Peyer's patch (tissue), 4 donors: ENCODE results near the gene CMPK2. TPM values are rescaled to one million over a fixed set of nuclear protein-coding genes. Genes with fewer than 3 reads are reported as not detected.

Experiments used
- DNase-seq, 3 donors: peaks; one replicate each; pipeline ENCODE4 v3.0.0-alpha.2; 2017 to 2019
- H3K27ac ChIP-seq, 4 donors: fragments of 200-600 bp; sonication (generic); one replicate each; pipeline ENCODE4 v1.5.1; 2016 to 2019
- H3K27me3 ChIP-seq, 2 donors: fragments of 200-600 bp; sonication (generic); one replicate each; pipeline ENCODE4 v1.5.1; 2019
- H3K36me3 ChIP-seq, 3 donors: fragments of 200-600 bp; sonication (generic); one replicate each; pipeline ENCODE4 v1.5.1; 2016 to 2019
- H3K4me1 ChIP-seq, 4 donors: fragments of 200-600 bp; sonication (generic); one replicate each; pipeline ENCODE4 v1.5.1; 2016 to 2019
- H3K4me3 ChIP-seq, 4 donors: fragments of 200-600 bp; sonication (generic); 1 replicate in 3 of 4; 2 replicates in 1 of 4; pipeline ENCODE4 v1.5.1; 2016 to 2019; ENCODE audit warnings: mild to moderate bottlenecking in 1 of 4
- H3K9me3 ChIP-seq, 4 donors: fragments of 200-600 bp; sonication (generic); one replicate each; pipeline ENCODE4 v1.5.1; 2016 to 2019; ENCODE audit warnings: mild to moderate bottlenecking in 1 of 4
- POLR2A ChIP-seq, 2 donors: fragments of 450-650 bp; IDR thresholded peaks; one replicate each; pipeline ENCODE4 v1.5.1; 2017; ENCODE audit warnings: antibody characterized with exemption in 2 of 2, mild to moderate bottlenecking in 2 of 2, moderate library complexity in 2 of 2
- total RNA-seq, 4 donors: library from RNA; depleted of rRNA; stranded (reverse); fragments of >200 nt; gene quantifications; one replicate each; pipeline ENCODE4 v1.1.0, GENCODE V29; 2016
- TF ChIP-seq, protein P1 (sequence below), 6 experiments: fragments of 450-650 bp in 4 of 6; fragments of 200-600 bp in 2 of 6; sonication (generic) in 1 of 6; IDR thresholded peaks; one replicate each; pipeline ENCODE4 v1.5.1; 2017 to 2019; ENCODE audit warnings: antibody characterized with exemption in 6 of 6, mild to moderate bottlenecking in 3 of 6, moderate library complexity in 1 of 6

Gene CMPK2
- total RNA-seq, 4 donors from 2014 or later: 7.4 to 13.2 (median 11.4) TPM

- Histone ChIP-seq H3K36me3 (no peaks in the 10 kb centered on the region), H3K27ac (no peak overlapping the region), H3K27me3 (no peaks in the 10 kb centered on the region), H3K9me3 (peaks cover 0 to 46% (median 23%) of the 10 kb centered on the region in 4 donors), H3K4me3 (no peak overlapping the region), H3K4me1 (no peaks in the 10 kb centered on the region)
- DNase-seq: no peak
- TF ChIP-seq, protein P1, sequence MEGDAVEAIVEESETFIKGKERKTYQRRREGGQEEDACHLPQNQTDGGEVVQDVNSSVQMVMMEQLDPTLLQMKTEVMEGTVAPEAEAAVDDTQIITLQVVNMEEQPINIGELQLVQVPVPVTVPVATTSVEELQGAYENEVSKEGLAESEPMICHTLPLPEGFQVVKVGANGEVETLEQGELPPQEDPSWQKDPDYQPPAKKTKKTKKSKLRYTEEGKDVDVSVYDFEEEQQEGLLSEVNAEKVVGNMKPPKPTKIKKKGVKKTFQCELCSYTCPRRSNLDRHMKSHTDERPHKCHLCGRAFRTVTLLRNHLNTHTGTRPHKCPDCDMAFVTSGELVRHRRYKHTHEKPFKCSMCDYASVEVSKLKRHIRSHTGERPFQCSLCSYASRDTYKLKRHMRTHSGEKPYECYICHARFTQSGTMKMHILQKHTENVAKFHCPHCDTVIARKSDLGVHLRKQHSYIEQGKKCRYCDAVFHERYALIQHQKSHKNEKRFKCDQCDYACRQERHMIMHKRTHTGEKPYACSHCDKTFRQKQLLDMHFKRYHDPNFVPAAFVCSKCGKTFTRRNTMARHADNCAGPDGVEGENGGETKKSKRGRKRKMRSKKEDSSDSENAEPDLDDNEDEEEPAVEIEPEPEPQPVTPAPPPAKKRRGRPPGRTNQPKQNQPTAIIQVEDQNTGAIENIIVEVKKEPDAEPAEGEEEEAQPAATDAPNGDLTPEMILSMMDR (IDR thresholded peaks at IDR 0.05): no peak
- TF ChIP-seq POLR2A (IDR thresholded peaks at IDR 0.05): no peak
These were observed 24.0 kb downstream of the CMPK2 start for GRCh38 chr2:6841537-6842287.

- Histone ChIP-seq H3K4me3 (no peak overlapping the region), H3K9me3 (peaks cover 0 to 17% (median 4%) of the 10 kb centered on the region in 4 donors), H3K27me3 (no peaks in the 10 kb centered on the region), H3K27ac (no peak overlapping the region), H3K36me3 (no peaks in the 10 kb centered on the region), H3K4me1 (no peaks in the 10 kb centered on the region)
- no peak for DNase-seq
- no peak for TF ChIP-seq POLR2A (IDR thresholded peaks at IDR 0.05)
- TF ChIP-seq, protein P1 (IDR thresholded peaks at IDR 0.05): no peak
These were observed 26.9 kb downstream of the CMPK2 start for GRCh38 chr2:6838673-6839319.

DNA sequence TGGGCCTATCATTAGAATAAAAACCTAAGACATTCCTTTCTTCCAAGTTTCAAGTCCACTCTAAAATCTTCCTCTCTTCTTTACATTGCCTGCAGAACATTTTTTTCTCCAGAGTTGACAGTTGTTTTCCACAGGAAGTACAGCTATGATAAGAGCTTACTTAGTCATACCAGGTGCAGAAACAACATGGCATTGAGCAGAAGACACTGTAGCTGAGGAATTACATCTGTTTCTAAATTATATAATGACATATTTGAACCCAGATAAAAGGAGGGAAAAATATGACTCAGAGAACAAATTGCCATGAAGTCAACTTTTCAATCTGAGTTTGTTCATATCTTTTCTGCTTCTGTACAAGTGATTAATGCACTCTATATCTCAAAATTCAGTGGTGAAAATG is 30.2 kb downstream of the CMPK2 start:
- no peak for DNase-seq
- no peak overlapping the region for H3K4me3 ChIP-seq
- no peaks in the 10 kb centered on the region for H3K27me3 ChIP-seq
- no peaks in the 10 kb centered on the region for H3K4me1 ChIP-seq
- peaks cover 0 to 3% (median 0%) of the 10 kb centered on the region in 4 donors for H3K9me3 ChIP-seq
- H3K36me3 ChIP-seq: no peaks in the 10 kb centered on the region
- TF ChIP-seq, protein P1 (IDR thresholded peaks at IDR 0.05): no peak
- TF ChIP-seq POLR2A (IDR thresholded peaks at IDR 0.05): no peak
- no peak overlapping the region for H3K27ac ChIP-seq

GRCh38 chr2:6834163-6834562 is 31.5 kb downstream of the CMPK2 start:
- no peak overlapping the region for H3K27ac ChIP-seq
- peaks cover 0 to 3% (median 0%) of the 10 kb centered on the region in 4 donors for H3K9me3 ChIP-seq
- DNase-seq: no peak
- no peak overlapping the region for H3K4me3 ChIP-seq
- no peaks in the 10 kb centered on the region for H3K27me3 ChIP-seq
- H3K36me3 ChIP-seq: no peaks in the 10 kb centered on the region
- TF ChIP-seq, protein P1 (IDR thresholded peaks at IDR 0.05): no peak
- TF ChIP-seq POLR2A (IDR thresholded peaks at IDR 0.05): no peak
- no peaks in the 10 kb centered on the region for H3K4me1 ChIP-seq

GRCh38 chr2:6833300-6833604 is 32.5 kb downstream of the CMPK2 start:
- Histone ChIP-seq H3K27me3 (no peaks in the 10 kb centered on the region), H3K27ac (no peak overlapping the region), H3K9me3 (peaks cover 0 to 3% (median 0%) of the 10 kb centered on the region in 4 donors), H3K4me1 (no peaks in the 10 kb centered on the region), H3K36me3 (no peaks in the 10 kb centered on the region), H3K4me3 (no peak overlapping the region)
- DNase-seq: no peak
- TF ChIP-seq POLR2A (IDR thresholded peaks at IDR 0.05): no peak
- TF ChIP-seq, protein P1 (IDR thresholded peaks at IDR 0.05): no peak
